Endothelial cell (in vitro differentiated cells): ENCODE data around the gene CDH9. TPM values are rescaled to one million over a fixed set of nuclear protein-coding genes. Genes with fewer than 3 reads are reported as not detected.
A peak's percentile ranks its signal among the peaks of the same experiment; 100 is the strongest.

Experiments used
- DNase-seq: peaks from one replicate; pipeline ENCODE4 v3.0.0; 2021; ENCODE audit warnings: low spot score
- H3K27ac Mint-ChIP-seq: one replicate; pipeline ENCODE4 v1.8.0; 2021; ENCODE audit warnings: mixed read lengths, inconsistent platforms; ENCODE audit not compliant: unreplicated experiment
- H3K27me3 Mint-ChIP-seq: one replicate; pipeline ENCODE4 v1.8.0; 2021; ENCODE audit warnings: mild to moderate bottlenecking, moderate library complexity, mixed read lengths, inconsistent platforms; ENCODE audit not compliant: unreplicated experiment
- H3K36me3 Mint-ChIP-seq: one replicate; pipeline ENCODE4 v1.8.0; 2021; ENCODE audit warnings: mild to moderate bottlenecking, low read depth, mixed read lengths, inconsistent platforms; ENCODE audit not compliant: unreplicated experiment
- H3K4me1 Mint-ChIP-seq: one replicate; pipeline ENCODE4 v1.8.0; 2021; ENCODE audit warnings: mild to moderate bottlenecking, mixed read lengths, inconsistent platforms; ENCODE audit not compliant: unreplicated experiment
- H3K4me3 Mint-ChIP-seq: one replicate; pipeline ENCODE4 v1.8.0; 2021; ENCODE audit warnings: mild to moderate bottlenecking, mixed read lengths, inconsistent platforms; ENCODE audit not compliant: unreplicated experiment
- H3K9me3 Mint-ChIP-seq: one replicate; pipeline ENCODE4 v1.8.0; 2021; ENCODE audit warnings: mixed read lengths, inconsistent platforms; ENCODE audit not compliant: unreplicated experiment
- CTCF ChIP-seq: fragments of 200-600 bp; sonication (generic); IDR thresholded peaks from one replicate; pipeline ENCODE4 v1.5.0; 2021; ENCODE audit warnings: antibody characterized with exemption; ENCODE audit not compliant: unreplicated experiment
- long read RNA-seq: library from polyadenylated mRNA; unstranded; transcript quantifications from one replicate; pipeline ENCODE4 v2.0.0, GENCODE V29; 2020; ENCODE audit not compliant: unreplicated experiment
- total RNA-seq: library from RNA; stranded (reverse); fragmentation: NEBNext Ultra II Directional; extraction: Animal tissue kit (Norgen Biotek cat#: 25700); gene quantifications from one replicate; pipeline ENCODE4 v1.2.1, GENCODE V29; 2021; ENCODE audit not compliant: unreplicated experiment

The CDH9 gene
- total RNA-seq: not detected
- long read RNA-seq: 0 reads

GRCh38 chr5:27038476-27038875 lies at the start of gene CDH9:
Gene CDH9 (minus strand): TSS chr5:27038586. CDS start chr5:26988333, 50,253 bp downstream.
- TF ChIP-seq CTCF: no peak
- no peaks in the 10 kb centered on the region for H3K4me1 Mint-ChIP-seq
- H3K9me3 Mint-ChIP-seq: no peaks in the 10 kb centered on the region
- no peak within 1 kb of the TSS for H3K27ac Mint-ChIP-seq
- H3K27me3 Mint-ChIP-seq: no peaks in the 10 kb centered on the region
- DNase-seq: peak; percentile 5
- H3K4me3 Mint-ChIP-seq: peak within 1 kb of the TSS; percentile 56
- H3K36me3 Mint-ChIP-seq: no peaks in the 10 kb centered on the region

- Mint-ChIP-seq H3K4me3 (no peak overlapping the region), H3K4me1 (no peaks in the 10 kb centered on the region), H3K36me3 (no peaks in the 10 kb centered on the region), H3K27me3 (no peaks in the 10 kb centered on the region), H3K27ac (no peak overlapping the region), H3K9me3 (no peaks in the 10 kb centered on the region)
- DNase-seq: no peak
- TF ChIP-seq CTCF: no peak
These were observed 49.4 kb upstream of the CDH9 start for GRCh38 chr5:27087747-27088146.

- no peak for TF ChIP-seq CTCF
- no peaks in the 10 kb centered on the region for H3K4me1 Mint-ChIP-seq
- no peaks in the 10 kb centered on the region for H3K9me3 Mint-ChIP-seq
- no peak overlapping the region for H3K27ac Mint-ChIP-seq
- DNase-seq: no peak
- peaks cover 4% of the 10 kb centered on the region for H3K27me3 Mint-ChIP-seq
- H3K4me3 Mint-ChIP-seq: no peak overlapping the region
- no peaks in the 10 kb centered on the region for H3K36me3 Mint-ChIP-seq
These were observed 45.3 kb upstream of the CDH9 start for GRCh38 chr5:27083449-27084415.

GRCh38 chr5:27080147-27080546 lies 41.8 kb upstream of the CDH9 start:
- no peak for TF ChIP-seq CTCF
- Mint-ChIP-seq H3K27me3 (peaks cover 4% of the 10 kb centered on the region), H3K4me1 (no peaks in the 10 kb centered on the region), H3K36me3 (no peaks in the 10 kb centered on the region), H3K4me3 (no peak overlapping the region), H3K9me3 (no peaks in the 10 kb centered on the region), H3K27ac (no peak overlapping the region)
- no peak for DNase-seq

- no peaks in the 10 kb centered on the region for H3K9me3 Mint-ChIP-seq
- no peak for TF ChIP-seq CTCF
- no peak overlapping the region for H3K4me3 Mint-ChIP-seq
- no peak for DNase-seq
- no peaks in the 10 kb centered on the region for H3K27me3 Mint-ChIP-seq
- H3K4me1 Mint-ChIP-seq: no peaks in the 10 kb centered on the region
- no peaks in the 10 kb centered on the region for H3K36me3 Mint-ChIP-seq
- no peak overlapping the region for H3K27ac Mint-ChIP-seq
These were observed 24.1 kb upstream of the CDH9 start for GRCh38 chr5:27062451-27062850.
